Heart right ventricle (tissue), 16 donors: ENCODE results near the gene HJURP. TPM values are rescaled to one million over a fixed set of nuclear protein-coding genes. Genes with fewer than 3 reads are reported as not detected.

Source experiments
- ATAC-seq, 8 donors: fragments of 200-7000 bp; cut with Tn5 transposase; one replicate each; pipeline ENCODE4 v1.9.1; 2020; ENCODE audit warnings: mild to moderate bottlenecking in 8 of 8, moderate library complexity in 8 of 8, moderate number of reproducible peaks in 1 of 8
- DNase-seq, 2 donors: peaks; one replicate each; pipeline ENCODE4 v3.0.0-alpha.2; 2020
- H3K27ac ChIP-seq, 10 donors: fragments of 200-600 bp; sonication (generic) in 2 of 10; one replicate each; pipeline versions ENCODE4 v1.5.0 to v1.8.0; 2020 to 2022; ENCODE audit warnings: mild to moderate bottlenecking in 3 of 10
- H3K27me3 ChIP-seq, 7 donors: fragments of 200-600 bp; one replicate each; pipeline ENCODE4 v1.8.0; 2021 to 2022; ENCODE audit warnings: mild to moderate bottlenecking in 2 of 7
- H3K36me3 ChIP-seq, 9 donors: fragments of 200-600 bp; sonication (generic) in 1 of 9; one replicate each; pipeline versions ENCODE4 v1.5.0 to v1.8.0; 2020 to 2022; ENCODE audit warnings: mild to moderate bottlenecking in 2 of 9
- H3K4me1 ChIP-seq, 9 donors: fragments of 200-600 bp; sonication (generic) in 1 of 9; one replicate each; pipeline versions ENCODE4 v1.5.0 to v1.8.0; 2020 to 2022; ENCODE audit warnings: mild to moderate bottlenecking in 4 of 9
- H3K4me3 ChIP-seq, 10 donors: fragments of 200-600 bp; sonication (generic) in 2 of 10; one replicate each; pipeline versions ENCODE4 v1.5.0 to v1.8.0; 2020 to 2022; ENCODE audit warnings: mild to moderate bottlenecking in 7 of 10, moderate library complexity in 2 of 10
- H3K9me3 ChIP-seq, 11 donors: fragments of 200-600 bp in 10 of 11; sonication (generic) in 2 of 11; one replicate each; pipeline versions ENCODE4 v1.5.0 to v1.8.0; 2013 to 2022; ENCODE audit warnings: mild to moderate bottlenecking in 2 of 11, control low read depth in 1 of 11, moderate library complexity in 1 of 11
- CTCF ChIP-seq, 9 donors: fragments of 200-600 bp; sonication (generic) in 2 of 9; IDR thresholded peaks; one replicate each; pipeline versions ENCODE4 v1.5.0 to v1.8.0; 2021 to 2022; ENCODE audit warnings: antibody characterized with exemption in 9 of 9, mild to moderate bottlenecking in 5 of 9, moderate library complexity in 1 of 9
- WGBS, 2 donors: extraction: QIAGEN DNeasy Blood & Tissue Kit; methylation state at CpG; one replicate each; pipeline ENCODE4 v1.1.7; 2013; ENCODE audit warnings: inconsistent platforms in 1 of 2; 5-methylcytosine and 5-hydroxymethylcytosine counted together
- intact Hi-C, 10 donors: fragments of 100-400 bp; cut with DNase I; formaldehyde crosslinking; loops; one replicate each; pipeline versions ENCODE4 v1.11.1 to v1.14.2; 2022
- polyA plus RNA-seq, 2 donors: library from polyadenylated mRNA; stranded (reverse); fragments of 200-250 nt; gene quantifications; one replicate each; pipeline ENCODE4 v1.2.3, GENCODE V29; 2013
- total RNA-seq, 10 donors: library from RNA; stranded (reverse); fragmentation: NEBNext Ultra II Directional in 3 of 10; extraction: Animal tissue kit (Norgen Biotek cat#: 25700) in 3 of 10; gene quantifications; one replicate each; pipeline versions ENCODE4 v1.2.1 to v1.2.4, GENCODE V29; 2021 to 2023
- donor health status: Arrhythmogenic right ventricular cardiomyopathy.
- donor health status: ischemic (EF 13 %, LVEDD 7.1; RV severe dilation, severe dysfunction).
- donor health status: healthy with polysubstance abuse.
- donor health status: DM: no; HTN: yes; CAD: no.
- donor health status: DM: no; HTN: no; CAD: no.
- donor health status: ischemic (EF 25% LVEDD 6.9; RV normal size, moderate dysfunction).
- donor health status: ischemic (EF 25% LVEDD 5.7; RV mildly dilated, moderate dysfunction).
- donor health status: healthy.
- donor health status: DM: yes; HTN: yes; CAD: no.
- donor health status: Ischemic cardiomyopathy.
- donor health status: ischemic (EF 35%, LVEDD 5.7; RV mildly dilated, moderate dysfunction).
- donor health status: nonischemic (EF 11% LVEDD 7.7; RV severe dilation, severe dysfunction).
- donor health status: DM: yes; HTN: yes; CAD: no.
- donor health status: PGD.
- donor health status: ischemic (EF 29% LVEDD 5.4; RV normal size, mild dysfunction).
- donor health status: nonischemic (EF 23%, LVEDD 6.1; RV moderate dilation, normal function).

Gene HJURP
- total and polyA plus RNA-seq, 12 donors = 0.22 to 2.9 (median 0.44) TPM; not detected in 4

- Histone ChIP-seq H3K27ac (no peak overlapping the region), H3K27me3 (peaks cover 0 to 17% (median 0%) of the 10 kb centered on the region in 7 donors), H3K4me3 (no peak overlapping the region), H3K9me3 (no peaks in the 10 kb centered on the region), H3K4me1 (peaks cover 3 to 25% (median 9%) of the 10 kb centered on the region in 9 donors), H3K36me3 (peaks cover 0 to 59% (median 0%) of the 10 kb centered on the region in 9 donors)
- intact Hi-C loops = loop anchor here in 1 of 10 donors (10.0 kb wide), 1 partner anchor 505 kb away; no protein-coding TSS in a partner anchor
- WGBS, 2 donors = 91 to 94% methylated on average over 13 of the region's 13 CpGs
- no peak for ATAC-seq
- no peak for TF ChIP-seq CTCF (IDR thresholded peaks at IDR 0.05)
- DNase-seq = no peak
Measured at GRCh38 chr2:233849607-233850271, 4.6 kb downstream of the HJURP start.

- Histone ChIP-seq H3K4me1 (peaks cover 0 to 16% (median 0%) of the 10 kb centered on the region in 9 donors), H3K27ac (no peak overlapping the region), H3K27me3 (peaks cover 0 to 17% (median 0%) of the 10 kb centered on the region in 7 donors), H3K4me3 (no peak overlapping the region), H3K36me3 (peaks cover 0 to 73% (median 0%) of the 10 kb centered on the region in 9 donors), H3K9me3 (no peaks in the 10 kb centered on the region)
- whole genome bisulfite sequencing, 2 donors = 96% methylated on average over 13 of the region's 13 CpGs
- no peak for TF ChIP-seq CTCF (IDR thresholded peaks at IDR 0.05)
- intact Hi-C loops = loop anchor here in 1 of 10 donors (10.0 kb wide), 1 partner anchor 503 kb away; no protein-coding TSS in a partner anchor
- DNase-seq (no peak), ATAC-seq (no peak)
Measured at GRCh38 chr2:233848276-233848675, 6.1 kb downstream of the HJURP start.

GRCh38 chr2:233847248-233847898 is 7.0 kb downstream of the HJURP start:
- Histone ChIP-seq H3K36me3 (peaks cover 0 to 82% (median 0%) of the 10 kb centered on the region in 9 donors), H3K4me3 (no peak overlapping the region), H3K9me3 (no peaks in the 10 kb centered on the region), H3K27me3 (peaks cover 0 to 11% (median 0%) of the 10 kb centered on the region in 7 donors), H3K27ac (no peak overlapping the region), H3K4me1 (peaks cover 0 to 7% (median 0%) of the 10 kb centered on the region in 9 donors)
- no peak for TF ChIP-seq CTCF (IDR thresholded peaks at IDR 0.05)
- no peak for DNase-seq
- 97 to 98% methylated on average over 13 of the region's 13 CpGs for WGBS, 2 donors
- intact Hi-C loops = loop anchor here in 1 of 10 donors (10.0 kb wide), 1 partner anchor 503 kb away; no protein-coding TSS in a partner anchor
- no peak for ATAC-seq

GRCh38 chr2:233846387-233847247 is 7.7 kb downstream of the HJURP start:
- Histone ChIP-seq H3K9me3 (no peaks in the 10 kb centered on the region), H3K27ac (no peak overlapping the region), H3K4me3 (no peak overlapping the region), H3K36me3 (peaks cover 0 to 89% (median 0%) of the 10 kb centered on the region in 9 donors), H3K27me3 (peaks cover 0 to 4% (median 0%) of the 10 kb centered on the region in 7 donors), H3K4me1 (no peaks in the 10 kb centered on the region)
- intact Hi-C loops = loop anchor here in 1 of 10 donors (10.0 kb wide), 1 partner anchor 502 kb away; no protein-coding TSS in a partner anchor
- WGBS, 2 donors = 63 to 75% methylated on average over 16 of the region's 16 CpGs
- ATAC-seq (peak in 2 of 8 donors; percentile 42 to 43), DNase-seq (no peak)
- no peak for TF ChIP-seq CTCF (IDR thresholded peaks at IDR 0.05)
